Neural progenitor cell (in vitro differentiated cells): ENCODE measurements around the gene IRS2. TPM values are rescaled to one million over a fixed set of nuclear protein-coding genes. Genes with fewer than 3 reads are reported as not detected.

Experiments used
- DNase-seq: peaks from one replicate; pipeline ENCODE4 v3.0.0-alpha.2; 2016; ENCODE audit warnings: low spot score
- H2AFZ ChIP-seq: fragments of 200-600 bp; sonication (generic); replicated peaks from 2 replicates; pipeline ENCODE4 v1.6.1; 2016; ENCODE audit warnings: antibody characterized with exemption
- H3F3A ChIP-seq: fragments of 200-600 bp; sonication (generic); 2 replicates; pipeline ENCODE4 v1.6.1; 2016; ENCODE audit warnings: antibody characterized with exemption, low read depth
- H3K27ac ChIP-seq: fragments of 200-600 bp; sonication (generic); 2 replicates; pipeline ENCODE4 v1.5.1; 2016; ENCODE audit warnings: mild to moderate bottlenecking
- H3K27me3 ChIP-seq: fragments of 200-600 bp; sonication (generic); 2 replicates; pipeline ENCODE4 v1.6.1; 2016; ENCODE audit warnings: mild to moderate bottlenecking, moderate library complexity
- H3K36me3 ChIP-seq: fragments of 200-600 bp; sonication (generic); 2 replicates; pipeline ENCODE4 v1.5.1; 2016
- H3K4me1 ChIP-seq: fragments of 200-600 bp; sonication (generic); 2 replicates; pipeline ENCODE4 v1.6.1; 2016; ENCODE audit warnings: mixed run types
- H3K4me2 ChIP-seq: fragments of 200-600 bp; sonication (generic); 2 replicates; pipeline ENCODE4 v1.6.1; 2016
- H3K4me3 ChIP-seq: fragments of 200-600 bp; sonication (generic); 2 replicates; pipeline ENCODE4 v1.5.1; 2016
- H3K79me2 ChIP-seq: fragments of 200-600 bp; sonication (generic); 2 replicates; pipeline ENCODE4 v1.6.1; 2016; ENCODE audit warnings: low read depth
- H3K9ac ChIP-seq: fragments of 200-600 bp; sonication (generic); 2 replicates; pipeline ENCODE4 v1.6.1; 2016
- H3K9me3 ChIP-seq: fragments of 200-600 bp; sonication (generic); 2 replicates; pipeline ENCODE4 v1.5.1; 2016; ENCODE audit warnings: low read depth
- H4K20me1 ChIP-seq: fragments of 200-600 bp; sonication (generic); 2 replicates; pipeline ENCODE4 v1.6.1; 2016; ENCODE audit warnings: low read depth
- H3K27ac Mint-ChIP-seq: 3 replicates; pipeline ENCODE4 v1.8.0; 2021; ENCODE audit warnings: mixed read lengths
- H3K27me3 Mint-ChIP-seq: 2 replicates; pipeline ENCODE4 v1.8.0; 2022; ENCODE audit warnings: low read depth, mild to moderate bottlenecking, inconsistent platforms, moderate library complexity, mixed read lengths; ENCODE audit not compliant: insufficient read depth
- H3K36me3 Mint-ChIP-seq: 3 replicates; pipeline ENCODE4 v1.8.0; 2021; ENCODE audit warnings: mixed read lengths
- H3K4me1 Mint-ChIP-seq: 3 replicates; pipeline ENCODE4 v1.8.0; 2021; ENCODE audit warnings: mixed read lengths
- H3K4me3 Mint-ChIP-seq: 3 replicates; pipeline ENCODE4 v1.8.0; 2021; ENCODE audit warnings: mild to moderate bottlenecking, moderate library complexity, mixed read lengths
- H3K9me3 Mint-ChIP-seq: 3 replicates; pipeline ENCODE4 v1.8.0; 2020; ENCODE audit warnings: mixed read lengths
- EZH2 ChIP-seq: fragments of 200-600 bp; sonication (generic); IDR thresholded peaks from 2 replicates; pipeline ENCODE4 v1.6.1; 2017; ENCODE audit warnings: antibody characterized with exemption, mild to moderate bottlenecking, moderate library complexity
- EZH2phosphoT487 ChIP-seq: fragments of 200-600 bp; sonication (generic); IDR thresholded peaks from 2 replicates; pipeline ENCODE4 v1.6.1; 2017; ENCODE audit warnings: antibody characterized with exemption
- total RNA-seq: library from RNA; depleted of rRNA; stranded (reverse); fragments of >200 nt; gene quantifications from 2 replicates; pipeline ENCODE4 v1.2.3, GENCODE V29; 2015; ENCODE audit warnings: low replicate concordance
- TF ChIP-seq, protein P1 (sequence below): fragments of 200-600 bp; sonication (generic); IDR thresholded peaks from 2 replicates; pipeline ENCODE4 v1.5.1; 2017; ENCODE audit warnings: antibody characterized with exemption, mild to moderate bottlenecking

The IRS2 gene
- total RNA-seq, 1 donor from 2014 or later = 4.2 TPM

- peak overlapping the region; percentile 77 for H3K4me2 ChIP-seq
- no peaks in the 10 kb centered on the region for H3K9me3 ChIP-seq
- TF ChIP-seq EZH2phosphoT487 = no peak
- no peak for TF ChIP-seq EZH2
- TF ChIP-seq, protein P1, sequence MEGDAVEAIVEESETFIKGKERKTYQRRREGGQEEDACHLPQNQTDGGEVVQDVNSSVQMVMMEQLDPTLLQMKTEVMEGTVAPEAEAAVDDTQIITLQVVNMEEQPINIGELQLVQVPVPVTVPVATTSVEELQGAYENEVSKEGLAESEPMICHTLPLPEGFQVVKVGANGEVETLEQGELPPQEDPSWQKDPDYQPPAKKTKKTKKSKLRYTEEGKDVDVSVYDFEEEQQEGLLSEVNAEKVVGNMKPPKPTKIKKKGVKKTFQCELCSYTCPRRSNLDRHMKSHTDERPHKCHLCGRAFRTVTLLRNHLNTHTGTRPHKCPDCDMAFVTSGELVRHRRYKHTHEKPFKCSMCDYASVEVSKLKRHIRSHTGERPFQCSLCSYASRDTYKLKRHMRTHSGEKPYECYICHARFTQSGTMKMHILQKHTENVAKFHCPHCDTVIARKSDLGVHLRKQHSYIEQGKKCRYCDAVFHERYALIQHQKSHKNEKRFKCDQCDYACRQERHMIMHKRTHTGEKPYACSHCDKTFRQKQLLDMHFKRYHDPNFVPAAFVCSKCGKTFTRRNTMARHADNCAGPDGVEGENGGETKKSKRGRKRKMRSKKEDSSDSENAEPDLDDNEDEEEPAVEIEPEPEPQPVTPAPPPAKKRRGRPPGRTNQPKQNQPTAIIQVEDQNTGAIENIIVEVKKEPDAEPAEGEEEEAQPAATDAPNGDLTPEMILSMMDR = no peak
- H3K4me3 Mint-ChIP-seq = peak overlapping the region; percentile 25
- no peak overlapping the region for H3K9ac ChIP-seq
- peaks cover 5% of the 10 kb centered on the region for H3K36me3 ChIP-seq
- peaks cover 11% of the 10 kb centered on the region for H3K27me3 ChIP-seq
- H3K9me3 Mint-ChIP-seq = no peaks in the 10 kb centered on the region
- peak overlapping the region; percentile 30 for H3K4me3 ChIP-seq
- H3K27me3 Mint-ChIP-seq = peaks cover 2% of the 10 kb centered on the region
- H3K27ac Mint-ChIP-seq = no peak overlapping the region
- no peak for DNase-seq
- peaks cover 43% of the 10 kb centered on the region for H3K4me1 ChIP-seq
- H3K4me1 Mint-ChIP-seq = peaks cover 38% of the 10 kb centered on the region
- H2AFZ ChIP-seq = no peak overlapping the region
- H3K27ac ChIP-seq = no peak overlapping the region
- H3K79me2 ChIP-seq = peaks cover 93% of the 10 kb centered on the region
- peaks cover 9% of the 10 kb centered on the region for H3F3A ChIP-seq
- H3K36me3 Mint-ChIP-seq = peaks cover 19% of the 10 kb centered on the region
- H4K20me1 ChIP-seq = peaks cover 77% of the 10 kb centered on the region
These were observed 6.4 kb downstream of the IRS2 start for GRCh38 chr13:109779876-109780510.

GRCh38 chr13:109779074-109779473, 7.3 kb downstream of the IRS2 start:
- Mint-ChIP-seq H3K9me3 (peaks cover 2% of the 10 kb centered on the region), H3K4me1 (peaks cover 37% of the 10 kb centered on the region), H3K4me3 (no peak overlapping the region), H3K27ac (no peak overlapping the region), H3K27me3 (peaks cover 2% of the 10 kb centered on the region), H3K36me3 (peaks cover 25% of the 10 kb centered on the region)
- TF ChIP-seq EZH2 = no peak
- TF ChIP-seq, protein P1 = no peak
- TF ChIP-seq EZH2phosphoT487 = no peak
- no peak for DNase-seq
- H3K27me3 ChIP-seq = peaks cover 7% of the 10 kb centered on the region
- H3F3A ChIP-seq = peaks cover 7% of the 10 kb centered on the region
- peaks cover 5% of the 10 kb centered on the region for H3K36me3 ChIP-seq
- H3K9me3 ChIP-seq = no peaks in the 10 kb centered on the region
- H3K4me3 ChIP-seq = no peak overlapping the region
- peaks cover 43% of the 10 kb centered on the region for H3K4me1 ChIP-seq
- no peak overlapping the region for H2AFZ ChIP-seq
- no peak overlapping the region for H3K27ac ChIP-seq
- H3K79me2 ChIP-seq = peaks cover 100% of the 10 kb centered on the region
- H4K20me1 ChIP-seq = peaks cover 72% of the 10 kb centered on the region
- H3K4me2 ChIP-seq = peak overlapping the region; percentile 77
- no peak overlapping the region for H3K9ac ChIP-seq

GRCh38 chr13:109778102-109778542, 8.3 kb downstream of the IRS2 start:
- Mint-ChIP-seq H3K27me3 (peaks cover 2% of the 10 kb centered on the region), H3K4me3 (no peak overlapping the region), H3K9me3 (peaks cover 9% of the 10 kb centered on the region), H3K36me3 (peaks cover 32% of the 10 kb centered on the region), H3K4me1 (peaks cover 36% of the 10 kb centered on the region), H3K27ac (no peak overlapping the region)
- H3K9me3 ChIP-seq = no peaks in the 10 kb centered on the region
- peaks cover 43% of the 10 kb centered on the region for H3K4me1 ChIP-seq
- H3K36me3 ChIP-seq = peaks cover 5% of the 10 kb centered on the region
- no peak for TF ChIP-seq EZH2phosphoT487
- TF ChIP-seq, protein P1 = no peak
- TF ChIP-seq EZH2 = no peak
- DNase-seq = peak; percentile 29
- H3K4me2 ChIP-seq = peak overlapping the region; percentile 77
- H3F3A ChIP-seq = peaks cover 7% of the 10 kb centered on the region
- H3K79me2 ChIP-seq = peaks cover 100% of the 10 kb centered on the region
- no peak overlapping the region for H3K27ac ChIP-seq
- no peak overlapping the region for H2AFZ ChIP-seq
- no peak overlapping the region for H3K4me3 ChIP-seq
- H3K9ac ChIP-seq = no peak overlapping the region
- peaks cover 62% of the 10 kb centered on the region for H4K20me1 ChIP-seq
- H3K27me3 ChIP-seq = no peaks in the 10 kb centered on the region
